NCI-H82 treated with DMSO at 0.1 percent for 48 hours (cell line): ENCODE results near the gene GSX2.
"Not testable (repeated sequence)": the region's sequence is repeated elsewhere in the genome, so short reads cannot be mapped to it uniquely, and the experiment has no call there.

ENCODE experiments used
- DNase-seq: peaks from one replicate; lab custom pipeline; 2025; ENCODE audit not compliant: unreplicated experiment; lab: John Stamatoyannopoulos, UW

The GSX2 gene

DNA sequence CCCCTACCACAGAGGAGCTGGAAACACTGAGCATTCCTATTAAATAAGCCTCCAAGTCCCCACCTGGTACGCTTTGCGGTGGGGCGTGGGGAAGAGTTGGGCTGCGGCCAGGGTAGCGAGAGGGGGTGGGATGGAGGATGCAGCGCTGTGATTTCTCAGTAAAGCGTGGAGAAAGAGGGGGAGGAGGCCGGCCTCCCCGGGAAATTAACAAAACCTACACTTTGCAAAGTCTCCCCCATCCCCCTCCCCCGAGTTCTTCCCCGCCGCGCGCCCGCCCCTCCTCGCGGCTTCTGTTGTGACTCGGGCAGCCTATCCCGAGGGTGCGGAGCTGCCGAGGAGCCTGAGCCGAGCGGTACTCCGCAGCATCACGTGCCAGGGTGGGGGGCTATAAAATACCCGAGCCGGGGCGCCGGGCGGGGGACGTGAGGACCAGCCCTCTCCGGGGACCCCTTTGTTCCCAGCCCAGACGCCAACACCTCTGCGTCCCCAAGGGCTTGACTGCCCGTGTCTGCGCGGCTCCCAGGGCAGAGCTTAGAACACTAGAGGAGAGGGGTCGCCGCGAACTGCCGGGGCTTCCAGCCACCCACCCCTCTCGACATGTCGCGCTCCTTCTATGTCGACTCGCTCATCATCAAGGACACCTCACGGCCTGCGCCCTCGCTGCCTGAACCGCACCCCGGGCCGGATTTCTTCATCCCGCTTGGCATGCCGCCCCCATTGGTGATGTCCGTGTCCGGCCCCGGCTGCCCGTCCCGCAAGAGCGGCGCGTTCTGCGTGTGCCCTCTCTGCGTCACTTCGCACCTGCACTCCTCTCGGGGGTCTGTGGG lies at the start of gene GSX2:
GSX2 (plus strand) TSS at position 416 of the 827 bp plus-strand sequence; CDS start at position 598, 182 bp downstream.
- DNase-seq: no peak

DNA sequence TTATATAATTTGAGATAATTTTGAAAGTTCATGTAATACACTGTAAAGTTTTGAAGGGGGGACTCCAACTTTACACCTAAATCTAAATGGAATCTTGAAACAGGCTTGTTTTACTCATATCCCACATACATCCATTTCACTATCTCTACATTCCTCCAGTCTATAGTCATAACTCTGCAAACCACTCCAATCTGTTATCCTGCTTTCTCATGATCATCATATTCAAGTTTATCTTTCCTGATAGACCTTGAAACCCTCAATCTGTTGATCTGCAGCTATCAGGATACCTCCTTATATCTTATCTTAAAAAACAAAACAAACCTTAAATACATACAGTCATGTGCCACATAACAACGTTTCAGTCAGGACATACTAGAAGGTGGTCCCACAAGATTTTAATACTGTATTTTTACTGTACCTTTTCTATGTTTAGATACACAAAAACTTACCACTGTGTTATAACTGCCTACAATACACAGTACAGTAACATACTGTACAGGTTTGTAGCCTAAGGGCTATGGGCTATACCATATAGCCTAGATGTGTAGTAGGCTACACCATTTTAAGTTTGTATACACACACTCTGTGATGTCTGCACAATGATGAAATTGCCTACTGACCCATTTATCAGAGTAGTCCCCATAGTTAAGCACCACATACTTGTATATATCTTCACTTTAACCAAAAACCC lies 49.6 kb upstream of the GSX2 start:
- DNase-seq: no peak

DNA sequence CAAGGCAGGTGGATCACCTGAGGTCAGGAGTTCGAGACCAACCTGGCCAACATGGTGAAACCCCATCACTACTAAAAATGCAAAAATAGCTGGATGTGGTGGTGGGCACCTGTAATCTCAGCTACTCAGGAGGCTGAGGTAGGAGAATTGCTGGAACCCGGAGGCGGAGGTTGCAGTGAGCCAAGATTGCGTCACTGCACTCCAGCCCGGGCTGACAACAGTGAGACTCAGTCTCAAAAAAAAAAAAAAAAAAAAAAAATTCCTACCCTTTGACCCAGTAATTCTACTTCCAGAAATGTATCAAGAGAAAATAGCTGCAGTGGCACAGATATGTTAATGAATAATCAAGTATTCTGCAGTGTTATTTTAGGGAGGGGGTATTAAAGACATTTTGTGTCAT lies 46.6 kb upstream of the GSX2 start:
- DNase-seq: not testable (repeated sequence)

DNA sequence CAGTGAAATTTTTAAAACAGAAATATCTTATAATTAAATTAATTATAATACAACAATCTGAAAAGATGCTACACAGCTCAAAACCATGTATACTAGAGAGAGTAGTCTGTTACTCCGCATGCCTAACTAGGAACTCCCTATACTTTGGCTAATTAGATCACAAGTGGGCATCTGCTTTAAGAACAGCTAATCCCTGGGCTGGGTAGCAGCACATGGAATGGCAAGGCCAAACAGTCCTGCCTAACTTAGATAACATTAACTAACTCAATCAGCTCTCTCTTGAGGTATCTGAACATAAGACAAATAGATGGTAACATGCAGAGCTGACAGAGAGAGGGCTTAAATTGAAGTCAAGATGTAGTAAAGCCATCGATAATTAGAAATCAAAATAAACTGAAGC lies 45.5 kb upstream of the GSX2 start:
- peak; percentile 41 for DNase-seq

DNA sequence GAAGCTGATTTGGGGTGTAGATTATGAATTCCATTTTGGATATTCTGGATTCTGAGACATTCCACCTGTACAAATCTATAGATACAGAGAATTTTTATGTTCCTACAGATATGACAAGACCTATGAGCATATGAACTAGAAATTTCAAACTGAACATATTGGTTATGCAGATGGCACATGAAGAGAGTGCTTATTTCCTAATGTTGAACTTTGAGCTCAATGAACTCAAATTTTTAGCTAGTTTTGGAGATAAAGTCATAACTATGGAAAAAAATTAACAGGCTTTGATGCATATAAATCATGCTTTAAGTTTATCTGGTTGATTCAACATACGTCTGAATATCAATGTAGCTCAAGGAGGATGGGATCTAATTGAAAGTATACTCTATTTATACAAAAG lies 44.5 kb upstream of the GSX2 start:
- no peak for DNase-seq

DNA sequence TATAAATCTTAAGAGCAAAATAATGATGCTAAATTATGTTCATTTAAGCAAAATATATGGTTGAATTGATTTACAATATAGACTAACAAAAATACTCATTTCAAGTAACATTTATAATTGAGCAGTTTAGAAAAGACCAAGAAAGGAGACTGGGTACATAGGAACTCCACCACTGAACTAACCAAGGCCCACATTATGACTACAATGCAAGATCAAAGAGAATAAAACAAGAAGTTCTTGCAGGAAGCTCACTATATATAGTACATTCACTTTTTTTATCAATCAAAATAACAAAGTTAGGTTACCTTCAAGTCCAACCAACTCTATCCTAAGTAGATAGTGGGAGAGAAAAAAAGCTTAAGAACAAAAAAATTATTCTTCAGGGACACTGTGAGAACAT lies 43.6 kb upstream of the GSX2 start:
- DNase-seq: no peak

DNA sequence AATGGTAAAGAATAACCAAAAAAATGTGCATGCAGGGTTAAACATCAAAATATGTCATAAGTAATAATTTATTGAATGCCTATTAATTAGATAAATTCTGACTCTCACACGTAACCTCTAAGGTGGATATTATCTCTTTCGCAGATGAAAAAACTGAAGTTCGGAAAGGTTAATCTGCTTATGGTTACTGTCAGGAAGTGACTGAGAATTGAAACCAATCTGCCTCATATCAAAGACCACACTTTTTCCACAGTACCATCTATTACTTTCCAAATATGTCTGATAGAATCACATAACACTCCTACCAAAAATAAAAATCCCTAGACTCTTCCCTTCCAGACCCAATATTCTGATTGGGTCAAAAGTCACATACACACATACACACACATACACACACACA lies 41.8 kb upstream of the GSX2 start:
- DNase-seq: no peak

GRCh38 chr4:54060116-54060515 lies 39.8 kb upstream of the GSX2 start:
- no peak for DNase-seq

- DNase-seq: no peak
Measured at GRCh38 chr4:54061067-54061466, 38.9 kb upstream of the GSX2 start.

DNA sequence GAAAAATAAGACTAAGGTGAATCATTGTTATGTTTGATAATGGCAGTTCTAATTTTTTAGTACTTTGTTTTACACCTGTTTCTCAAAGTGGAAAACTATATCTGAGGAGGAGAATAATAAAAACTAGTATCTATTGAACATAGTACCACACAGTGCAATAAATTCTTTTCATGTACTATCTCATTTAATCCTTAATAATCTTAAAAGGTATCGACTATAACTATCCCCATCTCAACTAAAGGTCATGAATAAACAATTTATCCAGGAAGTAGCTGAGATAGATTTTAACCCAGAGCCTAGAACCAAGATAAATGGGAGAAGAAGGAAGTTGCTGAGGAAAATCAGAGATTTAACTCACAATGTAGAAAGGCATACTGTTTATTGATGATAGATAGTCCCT lies 38.1 kb upstream of the GSX2 start:
- no peak for DNase-seq

DNA sequence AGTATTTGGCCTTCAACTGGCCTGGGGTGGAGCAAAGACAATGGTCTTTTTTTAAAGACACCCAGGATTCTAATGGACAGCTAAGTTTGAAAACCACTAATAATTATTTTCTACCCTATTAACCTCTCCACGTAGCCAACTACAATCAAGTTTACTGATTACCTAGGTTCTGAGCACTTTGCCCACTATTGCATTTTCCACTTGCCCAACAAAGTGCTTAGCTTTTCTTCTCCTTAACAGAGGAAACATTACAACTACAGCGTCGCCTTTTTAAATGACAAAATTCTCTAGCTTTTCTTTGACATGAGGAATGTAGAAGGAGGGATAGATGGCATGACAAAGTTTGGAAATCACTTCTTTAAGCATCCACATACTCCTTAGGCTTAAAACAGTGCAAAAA lies 37.6 kb upstream of the GSX2 start:
- DNase-seq: no peak

- DNase-seq: no peak
Measured at GRCh38 chr4:54063229-54063628, 36.7 kb upstream of the GSX2 start.

DNA sequence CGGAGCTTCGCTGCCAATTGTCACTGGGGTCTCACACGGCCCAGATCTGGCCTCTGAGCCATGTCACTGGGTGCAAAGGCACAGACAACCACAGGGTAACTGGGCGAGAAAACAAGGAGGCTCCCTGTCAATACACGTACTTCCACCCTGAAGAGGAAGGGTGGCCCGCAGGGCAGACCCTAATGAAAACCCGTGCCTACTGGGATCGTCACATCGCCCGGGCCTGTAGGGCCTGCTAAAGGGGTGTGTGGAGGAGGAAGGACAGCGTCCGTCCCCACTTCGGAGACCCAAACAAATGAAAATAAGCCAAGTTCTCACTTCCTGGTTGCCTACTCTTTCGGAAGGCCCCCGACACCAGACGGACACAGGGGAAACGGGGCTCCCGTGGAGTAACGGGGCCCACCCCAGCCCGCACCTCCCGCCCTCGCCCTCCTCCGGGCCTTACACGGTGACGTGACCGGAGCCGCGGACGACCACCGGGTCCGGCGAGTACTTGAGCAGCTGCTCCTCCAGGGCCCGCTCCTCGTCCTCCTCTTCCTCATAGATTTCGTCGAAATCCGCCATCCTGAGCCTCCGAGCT lies 36.1 kb upstream of the GSX2 start:
- no peak for DNase-seq

- peak; percentile 65 for DNase-seq
Measured at GRCh38 chr4:54064317-54065111, 35.4 kb upstream of the GSX2 start, which contains the start of gene CHIC2. Gene CHIC2 (minus strand): TSS chr4:54064605. CDS start chr4:54064300, 305 bp downstream.

DNA sequence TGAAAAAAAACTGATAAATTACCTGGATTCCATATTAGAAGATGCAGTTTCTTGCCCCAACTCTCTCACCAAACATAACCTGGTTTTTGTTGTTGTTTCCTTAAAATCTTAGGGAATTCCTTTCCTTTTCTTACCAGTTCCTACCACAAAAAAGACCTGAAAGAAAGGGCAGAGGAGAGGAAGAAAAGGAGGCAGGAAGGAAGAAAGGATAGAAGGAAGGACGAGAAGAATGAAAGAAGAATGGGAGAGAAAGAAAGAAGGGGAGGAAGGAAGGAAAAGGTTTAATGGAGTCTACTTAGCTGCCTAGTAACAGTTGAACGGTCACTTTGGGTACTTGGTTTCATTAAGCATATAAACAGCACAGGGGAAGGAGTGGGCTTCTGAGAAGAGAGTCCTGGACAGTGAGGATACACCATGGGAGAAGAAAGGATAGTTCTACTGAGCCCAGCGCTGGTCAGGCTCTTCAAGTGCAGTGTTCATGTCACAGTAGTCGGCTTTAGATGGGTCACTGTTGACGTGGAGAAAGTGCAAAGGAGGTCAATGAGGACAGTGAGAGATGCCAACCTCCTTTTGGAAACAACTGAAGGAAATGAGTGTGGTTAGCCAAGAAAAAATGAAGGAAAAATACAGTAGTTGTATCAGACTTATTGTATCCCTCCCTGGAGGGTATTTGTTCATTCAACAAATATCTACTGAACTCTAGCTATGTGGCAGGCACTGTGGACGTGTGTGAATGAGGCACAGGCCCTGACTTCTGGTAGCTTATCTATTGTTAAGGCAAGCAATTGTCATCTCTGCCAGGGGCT lies 34.5 kb upstream of the GSX2 start:
- DNase-seq: no peak

GRCh38 chr4:54066088-54066415 lies 33.9 kb upstream of the GSX2 start:
- no peak for DNase-seq

GRCh38 chr4:54066718-54067129 lies 33.2 kb upstream of the GSX2 start:
- no peak for DNase-seq

DNA sequence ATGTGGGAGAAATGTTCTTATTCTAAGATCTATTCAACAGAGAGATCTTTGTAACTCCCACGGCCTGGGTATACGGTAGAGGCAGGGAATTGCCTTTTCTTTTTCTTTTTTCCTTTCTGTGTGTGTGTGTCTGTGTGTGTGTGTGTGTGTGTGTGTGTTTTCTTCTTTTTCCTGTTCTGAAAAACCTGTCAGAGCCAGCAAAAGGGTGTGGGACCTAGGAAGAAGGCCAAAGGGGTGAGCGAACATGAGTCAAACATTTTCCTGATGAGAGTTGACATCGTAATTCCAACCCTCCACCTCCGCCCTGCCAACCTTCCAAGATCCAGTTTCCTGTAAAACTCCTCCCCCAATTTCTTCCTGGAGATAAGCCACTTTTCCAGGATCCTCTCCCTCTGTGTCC lies 32.8 kb upstream of the GSX2 start:
- no peak for DNase-seq

GRCh38 chr4:54073271-54073880 lies 26.6 kb upstream of the GSX2 start:
- DNase-seq: no peak

DNA sequence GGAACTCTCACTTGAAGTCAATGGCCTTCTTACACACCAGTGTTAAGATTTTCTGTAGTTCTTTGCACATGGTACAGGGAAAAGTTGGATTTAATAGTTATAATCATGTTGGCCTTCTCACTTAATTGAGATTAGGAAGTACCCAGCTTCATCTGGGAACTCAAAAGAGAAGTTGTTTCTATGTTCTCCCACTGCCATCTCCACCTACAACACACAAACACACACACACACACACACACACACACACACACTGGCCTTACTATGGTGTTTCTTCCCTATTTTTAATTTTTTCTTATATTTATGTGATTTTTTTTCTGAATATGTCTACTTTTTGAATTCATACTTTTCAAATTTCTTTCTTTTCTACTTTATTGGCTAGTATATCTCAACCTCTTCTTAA lies 25.6 kb upstream of the GSX2 start:
- no peak for DNase-seq
